Fibroblast of pulmonary artery (primary cell): ENCODE data around the gene ENTPD5.

ENCODE experiments used
- DNase-seq: peaks from one replicate; pipeline ENCODE4 v3.0.0-alpha.2; 2010; ENCODE audit warnings: low read depth
- H3K4me3 ChIP-seq: replicated peaks from 2 replicates; pipeline ENCODE4 v1.5.1; 2011; ENCODE audit warnings: low read depth, mild to moderate bottlenecking, control low read depth, low read length, moderate library complexity
- CTCF ChIP-seq: IDR thresholded peaks from 2 replicates; pipeline ENCODE4 v1.5.1; 2011; ENCODE audit warnings: mild to moderate bottlenecking, control low read depth, low read length, inconsistent platforms; ENCODE audit errors: missing control alignments

ENTPD5 gene

GRCh38 chr14:74022346-74022745, 3.3 kb upstream of the ENTPD5 start:
- no peak for DNase-seq
- H3K4me3 ChIP-seq, result no peak overlapping the region
- TF ChIP-seq CTCF, result no peak

- peak overlapping the region; percentile 91 for H3K4me3 ChIP-seq
- DNase-seq, result peak; percentile 81
- no peak for TF ChIP-seq CTCF
Observed at GRCh38 chr14:74019408-74020137, 485 bp upstream of the ENTPD5 start.

- no peak for TF ChIP-seq CTCF
- peak overlapping the region; percentile 91 for H3K4me3 ChIP-seq
- DNase-seq, result peak; percentile 62
Observed at GRCh38 chr14:74018174-74018585, 908 bp downstream of the ENTPD5 start.

GRCh38 chr14:74015963-74016362, 3.1 kb downstream of the ENTPD5 start:
- no peak overlapping the region for H3K4me3 ChIP-seq
- no peak for TF ChIP-seq CTCF
- peak; percentile 21 for DNase-seq

- H3K4me3 ChIP-seq, result no peak overlapping the region
- no peak for DNase-seq
Observed at GRCh38 chr14:74015176-74015575, 3.9 kb downstream of the ENTPD5 start.

GRCh38 chr14:74014299-74014698, 4.8 kb downstream of the ENTPD5 start:
- DNase-seq, result peak; percentile 8
- H3K4me3 ChIP-seq, result no peak overlapping the region
- no peak for TF ChIP-seq CTCF

More at GRCh38 chr14:74015176-74015575, 3.9 kb downstream of the ENTPD5 start:
- no peak for TF ChIP-seq CTCF
